Fibroblast of lung (primary cell): ENCODE measurements around the gene BTBD7. TPM values are rescaled to one million over a fixed set of nuclear protein-coding genes. Genes with fewer than 3 reads are reported as not detected.

Experiments
- DNase-seq, 2 donors: peaks; one replicate each; pipeline versions ENCODE4 v3.0.0 to v3.0.0-alpha.2; 2010; ENCODE audit warnings: low read depth in 2 of 2
- H2AFZ ChIP-seq: 2 replicates; pipeline ENCODE4 v1.5.1; 2012; ENCODE audit warnings: low read length, control low read depth, inconsistent platforms
- H3K27ac ChIP-seq: 2 replicates; pipeline ENCODE4 v1.5.1; 2011; ENCODE audit warnings: low read length, control low read depth; ENCODE audit not compliant: insufficient read depth
- H3K27me3 ChIP-seq: 2 replicates; pipeline ENCODE4 v1.5.1; 2011; ENCODE audit warnings: mild to moderate bottlenecking, low read length; ENCODE audit not compliant: control insufficient read depth, insufficient read depth
- H3K36me3 ChIP-seq: 2 replicates; pipeline ENCODE4 v1.5.1; 2011; ENCODE audit warnings: low read length; ENCODE audit not compliant: control insufficient read depth, insufficient read depth
- H3K4me1 ChIP-seq: 2 replicates; pipeline ENCODE4 v1.5.1; 2011; ENCODE audit warnings: low read length; ENCODE audit not compliant: control insufficient read depth, insufficient read depth; ENCODE audit errors: extremely low read depth
- H3K4me2 ChIP-seq: 2 replicates; pipeline ENCODE4 v1.5.1; 2011; ENCODE audit warnings: low read length, control low read depth; ENCODE audit not compliant: insufficient read depth; ENCODE audit errors: extremely low read depth
- H3K4me3 ChIP-seq, 4 experiments: fragments of 200-600 bp in 1 of 4; sonication (generic) in 1 of 4; replicated peaks in 1 of 4; 2 replicates each; pipeline ENCODE4 v1.5.1; 2011 to 2016; ENCODE audit warnings: low read length in 4 of 4, low read depth in 3 of 4, mild to moderate bottlenecking in 3 of 4, control low read depth in 2 of 4, inconsistent platforms in 1 of 4, mixed read lengths in 1 of 4; ENCODE audit not compliant: insufficient read depth in 1 of 4; ENCODE audit errors: control extremely low read depth in 1 of 4
- H3K79me2 ChIP-seq: 2 replicates; pipeline ENCODE4 v1.5.1; 2012; ENCODE audit warnings: mild to moderate bottlenecking, low read length, inconsistent platforms; ENCODE audit not compliant: control insufficient read depth, insufficient read depth
- H3K9ac ChIP-seq: 2 replicates; pipeline ENCODE4 v1.5.1; 2011; ENCODE audit warnings: mild to moderate bottlenecking, low read length, control low read depth; ENCODE audit not compliant: insufficient read depth
- H3K9me3 ChIP-seq: 2 replicates; pipeline ENCODE4 v1.5.1; 2012; ENCODE audit warnings: low read depth, low read length; ENCODE audit not compliant: control insufficient read depth, insufficient read depth
- H4K20me1 ChIP-seq: 2 replicates; pipeline ENCODE4 v1.5.1; 2011; ENCODE audit warnings: low read length; ENCODE audit not compliant: control insufficient read depth, insufficient read depth; ENCODE audit errors: extremely low read depth
- EZH2 ChIP-seq: IDR thresholded peaks from 2 replicates; pipeline ENCODE4 v1.5.1; 2012; ENCODE audit warnings: low read length, control low read depth, mild to moderate bottlenecking; ENCODE audit errors: missing control alignments
- polyA plus RNA-seq, 2 donors: library from polyadenylated mRNA; depleted of rRNA in 1 of 2; stranded (reverse) in 1 of 2; unstranded in 1 of 2; fragments of >200 nt; gene quantifications; 2 replicates each; pipeline ENCODE4 v1.2.1, GENCODE V29; 2011 to 2012; ENCODE audit warnings: missing spikeins in 1 of 2
- total RNA-seq: library from RNA; depleted of rRNA; stranded (reverse); fragments of >200 nt; gene quantifications from 2 replicates; pipeline ENCODE4 v1.2.1, GENCODE V29; 2014
- TF ChIP-seq, protein P1 (sequence below), 2 donors: IDR thresholded peaks in 1 of 2; conservative IDR thresholded peaks in 1 of 2; 1 replicate in 1 of 2; 2 replicates in 1 of 2; pipeline ENCODE4 v1.5.1; 2011 to 2012; ENCODE audit warnings: low read length in 2 of 2, control low read depth in 1 of 2, inconsistent platforms in 1 of 2, low read depth in 1 of 2, mild to moderate bottlenecking in 1 of 2

BTBD7 gene
- total and polyA plus RNA-seq, 2 donors (not counting 1 experiment from before 2014, with no cell fraction given), result 20.5 to 25.9 TPM

DNA sequence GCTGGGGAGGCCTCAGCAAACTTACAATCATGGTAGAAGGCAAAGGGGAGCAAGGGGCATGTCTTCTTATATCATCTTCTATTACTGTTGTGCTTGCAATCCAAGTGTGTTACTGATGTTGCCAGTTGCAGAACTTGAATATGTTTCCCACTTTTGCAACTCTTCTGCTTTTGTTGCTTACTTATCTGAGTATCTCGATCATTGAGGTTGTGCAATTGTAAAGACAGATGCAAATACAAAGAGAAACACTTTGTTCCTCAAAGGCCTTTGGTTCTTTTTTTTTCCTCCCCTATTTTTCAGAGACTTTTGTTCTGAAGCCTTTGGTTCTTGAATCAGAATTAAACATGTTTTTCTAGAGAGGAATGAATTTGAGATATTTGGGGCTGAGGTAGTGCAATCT is 10.4 kb upstream of the BTBD7 start:
- H3K27me3 ChIP-seq, result no peaks in the 10 kb centered on the region
- no peaks in the 10 kb centered on the region for H3K36me3 ChIP-seq
- no peak for TF ChIP-seq EZH2
- TF ChIP-seq, protein P1, sequence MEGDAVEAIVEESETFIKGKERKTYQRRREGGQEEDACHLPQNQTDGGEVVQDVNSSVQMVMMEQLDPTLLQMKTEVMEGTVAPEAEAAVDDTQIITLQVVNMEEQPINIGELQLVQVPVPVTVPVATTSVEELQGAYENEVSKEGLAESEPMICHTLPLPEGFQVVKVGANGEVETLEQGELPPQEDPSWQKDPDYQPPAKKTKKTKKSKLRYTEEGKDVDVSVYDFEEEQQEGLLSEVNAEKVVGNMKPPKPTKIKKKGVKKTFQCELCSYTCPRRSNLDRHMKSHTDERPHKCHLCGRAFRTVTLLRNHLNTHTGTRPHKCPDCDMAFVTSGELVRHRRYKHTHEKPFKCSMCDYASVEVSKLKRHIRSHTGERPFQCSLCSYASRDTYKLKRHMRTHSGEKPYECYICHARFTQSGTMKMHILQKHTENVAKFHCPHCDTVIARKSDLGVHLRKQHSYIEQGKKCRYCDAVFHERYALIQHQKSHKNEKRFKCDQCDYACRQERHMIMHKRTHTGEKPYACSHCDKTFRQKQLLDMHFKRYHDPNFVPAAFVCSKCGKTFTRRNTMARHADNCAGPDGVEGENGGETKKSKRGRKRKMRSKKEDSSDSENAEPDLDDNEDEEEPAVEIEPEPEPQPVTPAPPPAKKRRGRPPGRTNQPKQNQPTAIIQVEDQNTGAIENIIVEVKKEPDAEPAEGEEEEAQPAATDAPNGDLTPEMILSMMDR (conservative IDR thresholded peaks at IDR 0.05 in 1 of 2, IDR thresholded peaks at IDR 0.05 in 1 of 2; ENCODE audit: low read depth in 1 of 2, low read length in 2 of 2), result no peak
- no peak overlapping the region for H3K4me2 ChIP-seq
- no peaks in the 10 kb centered on the region for H3K9me3 ChIP-seq
- no peaks in the 10 kb centered on the region for H3K4me1 ChIP-seq
- no peaks in the 10 kb centered on the region for H3K79me2 ChIP-seq
- H2AFZ ChIP-seq, result no peak overlapping the region
- H3K9ac ChIP-seq, result no peak overlapping the region
- no peaks in the 10 kb centered on the region for H4K20me1 ChIP-seq
- H3K27ac ChIP-seq, result no peak overlapping the region
- no peak overlapping the region for H3K4me3 ChIP-seq
- DNase-seq, result no peak

DNA sequence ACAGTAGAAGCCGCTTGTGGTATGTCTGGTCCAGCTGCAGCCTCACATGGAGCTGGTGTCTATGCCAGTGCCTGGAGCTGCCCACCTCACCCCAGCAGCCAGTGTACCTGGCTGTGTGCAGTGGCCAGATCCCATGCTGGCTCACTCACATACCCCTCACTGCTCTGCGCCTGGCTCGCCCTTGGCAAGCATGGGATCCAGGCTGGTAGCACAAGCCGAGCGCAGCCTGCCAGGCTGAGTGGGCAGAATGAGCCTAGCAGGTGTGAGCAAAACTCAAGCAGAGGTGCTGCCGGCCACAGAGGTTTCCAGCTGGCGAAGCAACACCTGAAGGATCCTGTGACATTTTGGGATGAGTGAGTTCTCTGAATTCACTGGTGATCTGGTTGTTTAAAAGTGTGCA is 5.0 kb upstream of the BTBD7 start:
- no peaks in the 10 kb centered on the region for H3K27me3 ChIP-seq
- H4K20me1 ChIP-seq, result no peaks in the 10 kb centered on the region
- H3K9me3 ChIP-seq, result no peaks in the 10 kb centered on the region
- DNase-seq, result no peak
- H3K36me3 ChIP-seq, result no peaks in the 10 kb centered on the region
- H3K9ac ChIP-seq, result no peak overlapping the region
- TF ChIP-seq EZH2, result no peak
- TF ChIP-seq, protein P1 (conservative IDR thresholded peaks at IDR 0.05 in 1 of 2, IDR thresholded peaks at IDR 0.05 in 1 of 2; ENCODE audit: low read depth in 1 of 2, low read length in 2 of 2), result no peak
- no peak overlapping the region for H3K4me2 ChIP-seq
- no peaks in the 10 kb centered on the region for H3K79me2 ChIP-seq
- no peaks in the 10 kb centered on the region for H3K4me1 ChIP-seq
- no peak overlapping the region for H2AFZ ChIP-seq
- no peak overlapping the region for H3K4me3 ChIP-seq
- H3K27ac ChIP-seq, result no peak overlapping the region

DNA sequence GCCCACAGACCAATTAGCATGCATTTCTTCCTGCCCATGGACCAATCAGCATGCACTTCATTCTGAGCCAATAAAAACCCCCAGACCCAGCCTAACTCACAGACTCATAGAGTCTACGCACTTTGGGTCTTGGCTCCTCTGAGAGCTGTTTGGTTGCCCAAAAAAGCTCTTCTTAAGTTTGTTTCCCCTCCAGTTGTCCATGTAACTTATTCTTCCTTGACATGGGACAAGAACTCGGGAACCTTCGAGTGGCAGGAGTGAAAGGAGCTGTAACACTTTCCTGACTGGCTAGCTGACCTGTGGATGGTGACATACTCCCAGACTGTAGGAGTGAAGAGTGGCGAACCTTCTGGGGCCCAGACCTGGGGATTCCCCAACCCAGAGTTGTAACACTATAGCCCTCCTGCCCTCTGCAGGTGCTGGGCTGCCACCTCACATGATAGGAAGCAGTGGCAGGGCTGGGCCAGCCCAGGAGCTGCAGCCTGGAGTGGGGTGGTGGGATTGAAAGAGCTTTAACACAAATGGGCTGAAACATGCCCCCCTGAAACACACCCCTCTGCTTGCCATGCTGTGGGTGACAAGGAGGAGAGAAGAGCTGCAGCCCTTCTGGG is 4.4 kb upstream of the BTBD7 start:
- Histone ChIP-seq H3K9me3 (no peaks in the 10 kb centered on the region), H3K36me3 (no peaks in the 10 kb centered on the region), H3K27me3 (no peaks in the 10 kb centered on the region), H3K4me3 (no peak overlapping the region), H3K4me2 (no peak overlapping the region), H3K79me2 (peaks cover under 1% of the 10 kb centered on the region), H3K9ac (no peak overlapping the region), H3K27ac (no peak overlapping the region), H2AFZ (no peak overlapping the region), H3K4me1 (no peaks in the 10 kb centered on the region), H4K20me1 (no peaks in the 10 kb centered on the region)
- DNase-seq, result no peak
- TF ChIP-seq EZH2, result no peak
- TF ChIP-seq, protein P1 (conservative IDR thresholded peaks at IDR 0.05 in 1 of 2, IDR thresholded peaks at IDR 0.05 in 1 of 2; ENCODE audit: low read depth in 1 of 2, low read length in 2 of 2), result no peak
